SK-N-SH treated with all-trans-retinoic acid at 6 μM for 48 hours (cell line): ENCODE measurements around the gene SPAG7.

Experiments
- ARNTL ChIP-seq: fragments of 450-650 bp; formaldehyde crosslinking; IDR thresholded peaks from 2 replicates; pipeline ENCODE4 v1.5.0; 2020; ENCODE audit warnings: low read depth, mild to moderate bottlenecking, moderate library complexity, borderline replicate concordance
- GLIS3 ChIP-seq: fragments of 250-450 bp; sonication (Bioruptor Pico); IDR thresholded peaks from 2 replicates; pipeline ENCODE4 v1.5.0; 2020; ENCODE audit warnings: mild to moderate bottlenecking, moderate library complexity
- RARB ChIP-seq: fragments of 250-450 bp; sonication (Bioruptor Pico); IDR thresholded peaks from 2 replicates; pipeline ENCODE4 v1.8.0; 2021; ENCODE audit warnings: mild to moderate bottlenecking, moderate library complexity
- TCF4 ChIP-seq: fragments of 250-450 bp; sonication (Bioruptor Pico); IDR thresholded peaks from 2 replicates; pipeline ENCODE4 v1.8.0; 2021; ENCODE audit warnings: mild to moderate bottlenecking, moderate library complexity, borderline replicate concordance
- ZFP3 ChIP-seq: fragments of 250-450 bp; sonication (Bioruptor Pico); IDR thresholded peaks from 2 replicates; pipeline ENCODE4 v1.5.0; 2020; ENCODE audit warnings: mild to moderate bottlenecking, moderate library complexity
- ZNF70 ChIP-seq: fragments of 450-650 bp; formaldehyde crosslinking; IDR thresholded peaks from 2 replicates; pipeline ENCODE4 v1.5.0; 2020; ENCODE audit warnings: mild to moderate bottlenecking, moderate library complexity
- ZNF8 ChIP-seq: fragments of 450-650 bp; formaldehyde crosslinking; IDR thresholded peaks from 2 replicates; pipeline ENCODE4 v1.5.0; 2020; ENCODE audit warnings: mild to moderate bottlenecking, moderate library complexity
- TF ChIP-seq, protein P1 (sequence below): fragments of 250-450 bp; sonication (Bioruptor Pico); IDR thresholded peaks from 2 replicates; pipeline ENCODE4 v1.8.0; 2020; ENCODE audit warnings: mild to moderate bottlenecking, moderate library complexity, borderline replicate concordance
- TF ChIP-seq, protein P2 (sequence below): fragments of 250-450 bp; sonication (Bioruptor Pico); IDR thresholded peaks from 2 replicates; pipeline ENCODE4 v1.5.1; 2021; ENCODE audit warnings: mild to moderate bottlenecking, moderate library complexity
- TF ChIP-seq, protein P3 (sequence below): fragments of 250-450 bp; sonication (Bioruptor Pico); IDR thresholded peaks from 2 replicates; pipeline ENCODE4 v1.8.0; 2021; ENCODE audit warnings: low read depth, mild to moderate bottlenecking, moderate library complexity, borderline replicate concordance

DNA sequence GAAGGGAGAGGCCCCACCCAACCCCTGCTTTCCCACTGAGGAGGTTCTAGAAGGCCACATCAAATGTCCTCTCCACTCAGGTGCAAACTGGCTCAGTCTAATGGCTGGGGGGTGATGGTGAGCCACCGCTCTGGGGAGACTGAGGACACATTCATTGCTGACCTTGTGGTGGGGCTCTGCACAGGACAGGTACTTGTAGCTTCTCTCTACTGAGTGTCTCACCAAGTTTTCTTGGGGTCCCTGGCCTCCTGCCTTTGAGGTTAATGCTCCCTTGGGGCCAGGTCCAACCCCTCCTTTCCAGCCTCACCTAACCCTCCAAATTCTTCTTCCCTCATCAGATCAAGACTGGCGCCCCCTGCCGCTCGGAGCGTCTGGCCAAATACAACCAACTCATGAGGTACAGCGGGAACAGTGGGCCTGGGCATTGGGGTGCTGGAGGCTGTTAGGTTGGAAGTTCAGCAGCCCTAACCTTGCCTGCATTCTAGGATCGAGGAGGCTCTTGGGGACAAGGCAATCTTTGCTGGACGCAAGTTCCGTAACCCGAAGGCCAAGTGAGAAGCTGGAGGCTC, 11.0 kb downstream of the SPAG7 start:
- no peak for TF ChIP-seq RARB
- no peak for TF ChIP-seq GLIS3
- TF ChIP-seq ZNF70 (CRISPR knock-in tag) = no peak
- TF ChIP-seq ARNTL (CRISPR knock-in tag) = no peak
- TF ChIP-seq, protein P1, sequence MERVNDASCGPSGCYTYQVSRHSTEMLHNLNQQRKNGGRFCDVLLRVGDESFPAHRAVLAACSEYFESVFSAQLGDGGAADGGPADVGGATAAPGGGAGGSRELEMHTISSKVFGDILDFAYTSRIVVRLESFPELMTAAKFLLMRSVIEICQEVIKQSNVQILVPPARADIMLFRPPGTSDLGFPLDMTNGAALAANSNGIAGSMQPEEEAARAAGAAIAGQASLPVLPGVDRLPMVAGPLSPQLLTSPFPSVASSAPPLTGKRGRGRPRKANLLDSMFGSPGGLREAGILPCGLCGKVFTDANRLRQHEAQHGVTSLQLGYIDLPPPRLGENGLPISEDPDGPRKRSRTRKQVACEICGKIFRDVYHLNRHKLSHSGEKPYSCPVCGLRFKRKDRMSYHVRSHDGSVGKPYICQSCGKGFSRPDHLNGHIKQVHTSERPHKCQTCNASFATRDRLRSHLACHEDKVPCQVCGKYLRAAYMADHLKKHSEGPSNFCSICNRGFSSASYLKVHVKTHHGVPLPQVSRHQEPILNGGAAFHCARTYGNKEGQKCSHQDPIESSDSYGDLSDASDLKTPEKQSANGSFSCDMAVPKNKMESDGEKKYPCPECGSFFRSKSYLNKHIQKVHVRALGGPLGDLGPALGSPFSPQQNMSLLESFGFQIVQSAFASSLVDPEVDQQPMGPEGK (CRISPR knock-in tag) = no peak
- TF ChIP-seq ZNF8 (CRISPR knock-in tag) = no peak
- TF ChIP-seq ZFP3 (CRISPR knock-in tag) = no peak
- TF ChIP-seq, protein P2, sequence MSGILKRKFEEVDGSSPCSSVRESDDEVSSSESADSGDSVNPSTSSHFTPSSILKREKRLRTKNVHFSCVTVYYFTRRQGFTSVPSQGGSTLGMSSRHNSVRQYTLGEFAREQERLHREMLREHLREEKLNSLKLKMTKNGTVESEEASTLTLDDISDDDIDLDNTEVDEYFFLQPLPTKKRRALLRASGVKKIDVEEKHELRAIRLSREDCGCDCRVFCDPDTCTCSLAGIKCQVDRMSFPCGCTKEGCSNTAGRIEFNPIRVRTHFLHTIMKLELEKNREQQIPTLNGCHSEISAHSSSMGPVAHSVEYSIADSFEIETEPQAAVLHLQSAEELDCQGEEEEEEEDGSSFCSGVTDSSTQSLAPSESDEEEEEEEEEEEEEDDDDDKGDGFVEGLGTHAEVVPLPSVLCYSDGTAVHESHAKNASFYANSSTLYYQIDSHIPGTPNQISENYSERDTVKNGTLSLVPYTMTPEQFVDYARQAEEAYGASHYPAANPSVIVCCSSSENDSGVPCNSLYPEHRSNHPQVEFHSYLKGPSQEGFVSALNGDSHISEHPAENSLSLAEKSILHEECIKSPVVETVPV (CRISPR knock-in tag) = no peak
- TF ChIP-seq TCF4 = no peak
- TF ChIP-seq, protein P3, sequence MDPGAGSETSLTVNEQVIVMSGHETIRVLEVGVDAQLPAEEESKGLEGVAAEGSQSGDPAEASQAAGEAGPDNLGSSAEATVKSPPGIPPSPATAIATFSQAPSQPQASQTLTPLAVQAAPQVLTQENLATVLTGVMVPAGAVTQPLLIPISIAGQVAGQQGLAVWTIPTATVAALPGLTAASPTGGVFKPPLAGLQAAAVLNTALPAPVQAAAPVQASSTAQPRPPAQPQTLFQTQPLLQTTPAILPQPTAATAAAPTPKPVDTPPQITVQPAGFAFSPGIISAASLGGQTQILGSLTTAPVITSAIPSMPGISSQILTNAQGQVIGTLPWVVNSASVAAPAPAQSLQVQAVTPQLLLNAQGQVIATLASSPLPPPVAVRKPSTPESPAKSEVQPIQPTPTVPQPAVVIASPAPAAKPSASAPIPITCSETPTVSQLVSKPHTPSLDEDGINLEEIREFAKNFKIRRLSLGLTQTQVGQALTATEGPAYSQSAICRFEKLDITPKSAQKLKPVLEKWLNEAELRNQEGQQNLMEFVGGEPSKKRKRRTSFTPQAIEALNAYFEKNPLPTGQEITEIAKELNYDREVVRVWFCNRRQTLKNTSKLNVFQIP (CRISPR knock-in tag) = no peak
